HepG2 (cell line): ENCODE results near the gene TET2. TPM values are rescaled to one million over a fixed set of nuclear protein-coding genes. Genes with fewer than 3 reads are reported as not detected.

Experiments
- HES4 ChIP-seq: sonication (generic); formaldehyde crosslinking; IDR thresholded peaks from 2 replicates; pipeline ENCODE4 v1.9.0; 2021; ENCODE audit warnings: mild to moderate bottlenecking, missing genetic modification reagents, borderline replicate concordance
- SALL1 ChIP-seq: sonication (generic); formaldehyde crosslinking; IDR thresholded peaks from 2 replicates; pipeline ENCODE4 v1.8.0; 2022; ENCODE audit warnings: mild to moderate bottlenecking, missing genetic modification reagents
- SOX13 ChIP-seq, 3 experiments: fragments of 450-650 bp in 1 of 3; sonication (generic) in 1 of 3; formaldehyde crosslinking in 1 of 3; IDR thresholded peaks in 2 of 3; conservative IDR thresholded peaks in 1 of 3; 2 replicates each; pipeline versions ENCODE4 v1.5.0 to v1.6.1; 2016 to 2020; ENCODE audit warnings: antibody characterized with exemption in 1 of 3, mild to moderate bottlenecking in 1 of 3, missing compliant biosample characterization in 1 of 3, missing genetic modification reagents in 1 of 3, moderate library complexity in 1 of 3
- TAF1 ChIP-seq: sonication (generic); formaldehyde crosslinking; IDR thresholded peaks from 2 replicates; pipeline ENCODE4 v1.4.0; 2020; ENCODE audit warnings: missing genetic modification reagents
- TBX2 ChIP-seq: sonication (generic); formaldehyde crosslinking; IDR thresholded peaks from 2 replicates; pipeline ENCODE4 v1.5.0; 2020; ENCODE audit warnings: missing genetic modification reagents, mild to moderate bottlenecking, borderline replicate concordance
- TCF7L2 ChIP-seq: IDR thresholded peaks from 2 replicates; pipeline ENCODE4 v1.6.1; 2011; ENCODE audit warnings: mild to moderate bottlenecking, low read depth, low read length, moderate library complexity
- XRCC5 ChIP-seq: fragments of 200-400 bp; formaldehyde crosslinking; optimal IDR thresholded peaks from 2 replicates; pipeline ENCODE3; 2017; ENCODE audit warnings: mild to moderate bottlenecking, low read length
- ZBTB7A ChIP-seq: sonication (generic); formaldehyde crosslinking; IDR thresholded peaks from 2 replicates; pipeline ENCODE4 v1.8.0; 2022; ENCODE audit warnings: mild to moderate bottlenecking, missing genetic modification reagents
- ZNF501 ChIP-seq: sonication (generic); formaldehyde crosslinking; IDR thresholded peaks from 2 replicates; pipeline ENCODE4 v1.5.1; 2020; ENCODE audit warnings: mild to moderate bottlenecking, moderate library complexity, missing genetic modification reagents
- polyA plus RNA-seq, 8 experiments: library from polyadenylated mRNA; depleted of rRNA in 3 of 8; stranded (reverse) in 7 of 8; unstranded in 1 of 8; fragments of >200 nt; fragmentation: Illumina TruSeq in 4 of 8; extraction: Trizol in 4 of 8; gene quantifications; 2 replicates each; pipeline versions ENCODE4 v1.2.1 to v1.2.3, GENCODE V29; 2011 to 2016; ENCODE audit warnings: low read depth in 4 of 8, missing spikeins in 1 of 8, mixed read lengths in 1 of 8; ENCODE audit not compliant: insufficient read depth in 1 of 8
- total RNA-seq, 5 experiments: library from RNA; depleted of rRNA; stranded (reverse); fragments of >200 nt; fragmentation: Illumina TruSeq; extraction: Trizol; gene quantifications; 2 replicates each; pipeline ENCODE4 v1.2.3, GENCODE V29; 2016; ENCODE audit warnings: low read depth in 1 of 5
- TF ChIP-seq, protein P1 (sequence below): sonication (generic); formaldehyde crosslinking; IDR thresholded peaks from 2 replicates; pipeline ENCODE4 v1.5.1; 2020; ENCODE audit warnings: mild to moderate bottlenecking, missing genetic modification reagents, borderline replicate concordance
- TF ChIP-seq, protein P2 (sequence below), 2 experiments: fragments of 450-650 bp in 1 of 2; sonication (generic) in 1 of 2; formaldehyde crosslinking in 1 of 2; IDR thresholded peaks; 2 replicates each; pipeline versions ENCODE4 v1.6.1 to v1.8.0; 2016 to 2022; ENCODE audit warnings: antibody characterized with exemption in 1 of 2, mild to moderate bottlenecking in 1 of 2, missing genetic modification reagents in 1 of 2

Gene TET2
- total and polyA plus RNA-seq, 2 of the 13 experiments (the other 11 are each of a cell fraction or from before 2014, with no cell fraction given) = 4.7 to 4.8 TPM

DNA sequence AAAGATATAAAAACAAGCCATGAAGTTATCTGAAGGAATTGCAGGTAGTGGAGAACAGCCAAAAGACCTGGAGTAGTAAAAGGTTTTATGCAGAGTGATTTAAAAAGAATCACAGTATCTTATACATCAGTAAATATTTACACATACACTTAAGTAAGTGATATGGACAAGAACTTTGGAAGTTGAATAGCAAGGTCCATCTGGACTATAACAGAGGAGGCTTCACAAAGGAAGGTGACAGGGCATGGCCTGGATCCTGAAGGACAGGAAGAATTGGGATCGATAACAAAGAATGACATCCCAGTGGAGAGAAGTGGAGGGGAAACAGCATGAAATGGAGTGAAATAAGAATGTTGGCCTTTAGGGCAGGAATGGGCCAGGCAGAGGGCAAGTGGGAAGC is 46.2 kb downstream of the TET2 start (continued):
- TF ChIP-seq HES4 (CRISPR knock-in tag) = no peak
- no peak for TF ChIP-seq ZNF501 (CRISPR knock-in tag)
- TF ChIP-seq SOX13 (IDR thresholded peaks at IDR 0.05) = no peak
- peak in 1 of 2 experiments; percentile 64; a peak in 2 of 4 replicates for TF ChIP-seq SOX13 (CRISPR knock-in tag; conservative IDR thresholded peaks at IDR 0.05 in 1 of 2, IDR thresholded peaks at IDR 0.05 in 1 of 2)
- TF ChIP-seq, protein P1, sequence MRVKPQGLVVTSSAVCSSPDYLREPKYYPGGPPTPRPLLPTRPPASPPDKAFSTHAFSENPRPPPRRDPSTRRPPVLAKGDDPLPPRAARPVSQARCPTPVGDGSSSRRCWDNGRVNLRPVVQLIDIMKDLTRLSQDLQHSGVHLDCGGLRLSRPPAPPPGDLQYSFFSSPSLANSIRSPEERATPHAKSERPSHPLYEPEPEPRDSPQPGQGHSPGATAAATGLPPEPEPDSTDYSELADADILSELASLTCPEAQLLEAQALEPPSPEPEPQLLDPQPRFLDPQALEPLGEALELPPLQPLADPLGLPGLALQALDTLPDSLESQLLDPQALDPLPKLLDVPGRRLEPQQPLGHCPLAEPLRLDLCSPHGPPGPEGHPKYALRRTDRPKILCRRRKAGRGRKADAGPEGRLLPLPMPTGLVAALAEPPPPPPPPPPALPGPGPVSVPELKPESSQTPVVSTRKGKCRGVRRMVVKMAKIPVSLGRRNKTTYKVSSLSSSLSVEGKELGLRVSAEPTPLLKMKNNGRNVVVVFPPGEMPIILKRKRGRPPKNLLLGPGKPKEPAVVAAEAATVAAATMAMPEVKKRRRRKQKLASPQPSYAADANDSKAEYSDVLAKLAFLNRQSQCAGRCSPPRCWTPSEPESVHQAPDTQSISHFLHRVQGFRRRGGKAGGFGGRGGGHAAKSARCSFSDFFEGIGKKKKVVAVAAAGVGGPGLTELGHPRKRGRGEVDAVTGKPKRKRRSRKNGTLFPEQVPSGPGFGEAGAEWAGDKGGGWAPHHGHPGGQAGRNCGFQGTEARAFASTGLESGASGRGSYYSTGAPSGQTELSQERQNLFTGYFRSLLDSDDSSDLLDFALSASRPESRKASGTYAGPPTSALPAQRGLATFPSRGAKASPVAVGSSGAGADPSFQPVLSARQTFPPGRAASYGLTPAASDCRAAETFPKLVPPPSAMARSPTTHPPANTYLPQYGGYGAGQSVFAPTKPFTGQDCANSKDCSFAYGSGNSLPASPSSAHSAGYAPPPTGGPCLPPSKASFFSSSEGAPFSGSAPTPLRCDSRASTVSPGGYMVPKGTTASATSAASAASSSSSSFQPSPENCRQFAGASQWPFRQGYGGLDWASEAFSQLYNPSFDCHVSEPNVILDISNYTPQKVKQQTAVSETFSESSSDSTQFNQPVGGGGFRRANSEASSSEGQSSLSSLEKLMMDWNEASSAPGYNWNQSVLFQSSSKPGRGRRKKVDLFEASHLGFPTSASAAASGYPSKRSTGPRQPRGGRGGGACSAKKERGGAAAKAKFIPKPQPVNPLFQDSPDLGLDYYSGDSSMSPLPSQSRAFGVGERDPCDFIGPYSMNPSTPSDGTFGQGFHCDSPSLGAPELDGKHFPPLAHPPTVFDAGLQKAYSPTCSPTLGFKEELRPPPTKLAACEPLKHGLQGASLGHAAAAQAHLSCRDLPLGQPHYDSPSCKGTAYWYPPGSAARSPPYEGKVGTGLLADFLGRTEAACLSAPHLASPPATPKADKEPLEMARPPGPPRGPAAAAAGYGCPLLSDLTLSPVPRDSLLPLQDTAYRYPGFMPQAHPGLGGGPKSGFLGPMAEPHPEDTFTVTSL = no peak
- TF ChIP-seq TBX2 (CRISPR knock-in tag) = no peak
- TF ChIP-seq XRCC5 = no peak
- TF ChIP-seq TAF1 = no peak
- TF ChIP-seq SALL1 = peak; percentile 19; the same call in 1 of the 2 replicates
- TF ChIP-seq, protein P2, sequence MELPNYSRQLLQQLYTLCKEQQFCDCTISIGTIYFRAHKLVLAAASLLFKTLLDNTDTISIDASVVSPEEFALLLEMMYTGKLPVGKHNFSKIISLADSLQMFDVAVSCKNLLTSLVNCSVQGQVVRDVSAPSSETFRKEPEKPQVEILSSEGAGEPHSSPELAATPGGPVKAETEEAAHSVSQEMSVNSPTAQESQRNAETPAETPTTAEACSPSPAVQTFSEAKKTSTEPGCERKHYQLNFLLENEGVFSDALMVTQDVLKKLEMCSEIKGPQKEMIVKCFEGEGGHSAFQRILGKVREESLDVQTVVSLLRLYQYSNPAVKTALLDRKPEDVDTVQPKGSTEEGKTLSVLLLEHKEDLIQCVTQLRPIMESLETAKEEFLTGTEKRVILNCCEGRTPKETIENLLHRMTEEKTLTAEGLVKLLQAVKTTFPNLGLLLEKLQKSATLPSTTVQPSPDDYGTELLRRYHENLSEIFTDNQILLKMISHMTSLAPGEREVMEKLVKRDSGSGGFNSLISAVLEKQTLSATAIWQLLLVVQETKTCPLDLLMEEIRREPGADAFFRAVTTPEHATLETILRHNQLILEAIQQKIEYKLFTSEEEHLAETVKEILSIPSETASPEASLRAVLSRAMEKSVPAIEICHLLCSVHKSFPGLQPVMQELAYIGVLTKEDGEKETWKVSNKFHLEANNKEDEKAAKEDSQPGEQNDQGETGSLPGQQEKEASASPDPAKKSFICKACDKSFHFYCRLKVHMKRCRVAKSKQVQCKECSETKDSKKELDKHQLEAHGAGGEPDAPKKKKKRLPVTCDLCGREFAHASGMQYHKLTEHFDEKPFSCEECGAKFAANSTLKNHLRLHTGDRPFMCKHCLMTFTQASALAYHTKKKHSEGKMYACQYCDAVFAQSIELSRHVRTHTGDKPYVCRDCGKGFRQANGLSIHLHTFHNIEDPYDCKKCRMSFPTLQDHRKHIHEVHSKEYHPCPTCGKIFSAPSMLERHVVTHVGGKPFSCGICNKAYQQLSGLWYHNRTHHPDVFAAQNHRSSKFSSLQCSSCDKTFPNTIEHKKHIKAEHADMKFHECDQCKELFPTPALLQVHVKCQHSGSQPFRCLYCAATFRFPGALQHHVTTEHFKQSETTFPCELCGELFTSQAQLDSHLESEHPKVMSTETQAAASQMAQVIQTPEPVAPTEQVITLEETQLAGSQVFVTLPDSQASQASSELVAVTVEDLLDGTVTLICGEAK (IDR thresholded peaks at IDR 0.05) = no peak
- TF ChIP-seq, protein P2 (CRISPR knock-in tag; IDR thresholded peaks at IDR 0.05) = no peak
- no peak for TF ChIP-seq TCF7L2
- TF ChIP-seq ZBTB7A = no peak
